ENCODE measurements around the gene TAF10. TPM values are rescaled to one million over a fixed set of nuclear protein-coding genes. Genes with fewer than 3 reads are reported as not detected.
A peak's percentile ranks its signal among the peaks of the same experiment; 100 is the strongest.

Gene TAF10
- total and polyA plus RNA-seq, 4 donors: 10.5 to 58.1 (median 31.5) TPM

- no peak for TF ChIP-seq MAX (IDR thresholded peaks at IDR 0.05)
- no peak for TF ChIP-seq CTCF (IDR thresholded peaks at IDR 0.05; ENCODE audit: low read depth, low read length, missing input control)
- no peak for TF ChIP-seq ATF3 (IDR thresholded peaks at IDR 0.05)
- no peak for TF ChIP-seq REST (IDR thresholded peaks at IDR 0.05)
- TF ChIP-seq HNF4A (conservative IDR thresholded peaks at IDR 0.05): no peak
- TF ChIP-seq YY1 (IDR thresholded peaks at IDR 0.05): no peak
- no peak for TF ChIP-seq EGR1 (IDR thresholded peaks at IDR 0.05; ENCODE audit: low read depth in 2 of 2)
- no peak for TF ChIP-seq FOXA2 (IDR thresholded peaks at IDR 0.05)
- WGBS: 94% methylated on average over 2 of the region's 2 CpGs
- H3K27ac ChIP-seq (ENCODE audit: low read depth in 1 of 2, low read length in 2 of 2): no peak overlapping the region
- H3K9ac ChIP-seq (ENCODE audit: low read depth in 1 of 2, low read length in 2 of 2): no peak overlapping the region
- peaks cover 3 to 42% (median 24%) of the 10 kb centered on the region in 4 donors for H3K36me3 ChIP-seq (ENCODE audit: control insufficient read depth in 4 of 4, insufficient read depth in 3 of 4, low read depth in 1 of 4, low read length in 3 of 4)
- no peak overlapping the region for H3K4me3 ChIP-seq (ENCODE audit: low read depth in 1 of 3, low read length in 3 of 3)
- peak; percentile 36 for DNase-seq (ENCODE audit: low spot score)
- H3K9me3 ChIP-seq (ENCODE audit: control insufficient read depth in 4 of 4, low read length in 3 of 4): no peaks in the 10 kb centered on the region
- no peaks in the 10 kb centered on the region for H3K27me3 ChIP-seq (ENCODE audit: control insufficient read depth in 4 of 4, insufficient read depth in 4 of 4, low read length in 3 of 4)
- peaks cover 9 to 50% (median 39%) of the 10 kb centered on the region in 4 donors for H3K4me1 ChIP-seq (ENCODE audit: control insufficient read depth in 4 of 4, insufficient read depth in 4 of 4, low read length in 3 of 4)
These were observed 12.1 kb downstream of the TAF10 start for GRCh38 chr11:6599881-6600390.

GRCh38 chr11:6599449-6599848 is 12.6 kb downstream of the TAF10 start:
- peak; percentile 17 for DNase-seq (ENCODE audit: low spot score)
- no peak overlapping the region for H3K4me3 ChIP-seq (ENCODE audit: low read depth in 1 of 3, low read length in 3 of 3)
- H3K9ac ChIP-seq (ENCODE audit: low read depth in 1 of 2, low read length in 2 of 2): no peak overlapping the region
- no peaks in the 10 kb centered on the region for H3K9me3 ChIP-seq (ENCODE audit: control insufficient read depth in 4 of 4, low read length in 3 of 4)
- TF ChIP-seq HNF4A (conservative IDR thresholded peaks at IDR 0.05) (no peak), TAF1 (conservative IDR thresholded peaks at IDR 0.05) (no peak), FOXA2 (IDR thresholded peaks at IDR 0.05) (no peak), SP1 (IDR thresholded peaks at IDR 0.05) (no peak), CTCF (IDR thresholded peaks at IDR 0.05; ENCODE audit: low read depth, low read length, missing input control) (no peak)
- WGBS: 96% methylated on average over 1 of the region's 1 CpG
- H3K27ac ChIP-seq (ENCODE audit: low read depth in 1 of 2, low read length in 2 of 2): no peak overlapping the region
- H3K27me3 ChIP-seq (ENCODE audit: control insufficient read depth in 4 of 4, insufficient read depth in 4 of 4, low read length in 3 of 4): no peaks in the 10 kb centered on the region
- peaks cover 8 to 45% (median 34%) of the 10 kb centered on the region in 4 donors for H3K4me1 ChIP-seq (ENCODE audit: control insufficient read depth in 4 of 4, insufficient read depth in 4 of 4, low read length in 3 of 4)
- H3K36me3 ChIP-seq (ENCODE audit: control insufficient read depth in 4 of 4, insufficient read depth in 3 of 4, low read depth in 1 of 4, low read length in 3 of 4): peaks cover 3 to 42% (median 25%) of the 10 kb centered on the region in 4 donors
